Type B pancreatic cell (in vitro differentiated cells): ENCODE data around the gene C1orf50. TPM values are rescaled to one million over a fixed set of nuclear protein-coding genes. Genes with fewer than 3 reads are reported as not detected.
A peak's percentile ranks its signal among the peaks of the same experiment; 100 is the strongest.

Experiments
- DNase-seq: peaks from one replicate; pipeline ENCODE4 v3.0.0; 2021; ENCODE audit warnings: mixed read lengths; ENCODE audit not compliant: unreplicated experiment; ENCODE audit errors: extremely low spot score
- H3K27ac Mint-ChIP-seq: 2 replicates; pipeline ENCODE4 v1.8.0; 2021; ENCODE audit warnings: mild to moderate bottlenecking, mixed read lengths
- H3K27me3 Mint-ChIP-seq: 2 replicates; pipeline ENCODE4 v1.8.0; 2021; ENCODE audit warnings: mixed read lengths
- H3K36me3 Mint-ChIP-seq: 2 replicates; pipeline ENCODE4 v1.8.0; 2021; ENCODE audit warnings: mixed read lengths
- H3K4me1 Mint-ChIP-seq: one replicate; pipeline ENCODE4 v1.8.0; 2021; ENCODE audit warnings: mixed read lengths; ENCODE audit not compliant: unreplicated experiment
- H3K4me3 Mint-ChIP-seq: 2 replicates; pipeline ENCODE4 v1.8.0; 2021; ENCODE audit warnings: mild to moderate bottlenecking, mixed read lengths
- H3K9me3 Mint-ChIP-seq: 2 replicates; pipeline ENCODE4 v1.8.0; 2021; ENCODE audit warnings: mixed read lengths
- total RNA-seq: library from RNA; stranded (reverse); gene quantifications from 2 replicates; pipeline ENCODE4 v1.2.1, GENCODE V29; 2021; ENCODE audit warnings: low replicate concordance
- TF ChIP-seq, protein P1 (sequence below): fragments of 200-600 bp; sonication (generic); conservative IDR thresholded peaks from 2 replicates; pipeline ENCODE4 v1.5.0; 2021; ENCODE audit warnings: antibody characterized with exemption, mild to moderate bottlenecking

Gene C1orf50
- total RNA-seq, 1 donor from 2014 or later: 9.1 TPM

GRCh38 chr1:42737257-42737656 is 29.8 kb upstream of the C1orf50 start:
- TF ChIP-seq, protein P1, sequence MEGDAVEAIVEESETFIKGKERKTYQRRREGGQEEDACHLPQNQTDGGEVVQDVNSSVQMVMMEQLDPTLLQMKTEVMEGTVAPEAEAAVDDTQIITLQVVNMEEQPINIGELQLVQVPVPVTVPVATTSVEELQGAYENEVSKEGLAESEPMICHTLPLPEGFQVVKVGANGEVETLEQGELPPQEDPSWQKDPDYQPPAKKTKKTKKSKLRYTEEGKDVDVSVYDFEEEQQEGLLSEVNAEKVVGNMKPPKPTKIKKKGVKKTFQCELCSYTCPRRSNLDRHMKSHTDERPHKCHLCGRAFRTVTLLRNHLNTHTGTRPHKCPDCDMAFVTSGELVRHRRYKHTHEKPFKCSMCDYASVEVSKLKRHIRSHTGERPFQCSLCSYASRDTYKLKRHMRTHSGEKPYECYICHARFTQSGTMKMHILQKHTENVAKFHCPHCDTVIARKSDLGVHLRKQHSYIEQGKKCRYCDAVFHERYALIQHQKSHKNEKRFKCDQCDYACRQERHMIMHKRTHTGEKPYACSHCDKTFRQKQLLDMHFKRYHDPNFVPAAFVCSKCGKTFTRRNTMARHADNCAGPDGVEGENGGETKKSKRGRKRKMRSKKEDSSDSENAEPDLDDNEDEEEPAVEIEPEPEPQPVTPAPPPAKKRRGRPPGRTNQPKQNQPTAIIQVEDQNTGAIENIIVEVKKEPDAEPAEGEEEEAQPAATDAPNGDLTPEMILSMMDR: no peak
- no peaks in the 10 kb centered on the region for H3K27me3 Mint-ChIP-seq
- H3K9me3 Mint-ChIP-seq: no peaks in the 10 kb centered on the region
- no peak overlapping the region for H3K4me3 Mint-ChIP-seq
- H3K36me3 Mint-ChIP-seq: no peaks in the 10 kb centered on the region
- H3K27ac Mint-ChIP-seq: no peak overlapping the region
- peaks cover 3% of the 10 kb centered on the region for H3K4me1 Mint-ChIP-seq
- DNase-seq: no peak

DNA sequence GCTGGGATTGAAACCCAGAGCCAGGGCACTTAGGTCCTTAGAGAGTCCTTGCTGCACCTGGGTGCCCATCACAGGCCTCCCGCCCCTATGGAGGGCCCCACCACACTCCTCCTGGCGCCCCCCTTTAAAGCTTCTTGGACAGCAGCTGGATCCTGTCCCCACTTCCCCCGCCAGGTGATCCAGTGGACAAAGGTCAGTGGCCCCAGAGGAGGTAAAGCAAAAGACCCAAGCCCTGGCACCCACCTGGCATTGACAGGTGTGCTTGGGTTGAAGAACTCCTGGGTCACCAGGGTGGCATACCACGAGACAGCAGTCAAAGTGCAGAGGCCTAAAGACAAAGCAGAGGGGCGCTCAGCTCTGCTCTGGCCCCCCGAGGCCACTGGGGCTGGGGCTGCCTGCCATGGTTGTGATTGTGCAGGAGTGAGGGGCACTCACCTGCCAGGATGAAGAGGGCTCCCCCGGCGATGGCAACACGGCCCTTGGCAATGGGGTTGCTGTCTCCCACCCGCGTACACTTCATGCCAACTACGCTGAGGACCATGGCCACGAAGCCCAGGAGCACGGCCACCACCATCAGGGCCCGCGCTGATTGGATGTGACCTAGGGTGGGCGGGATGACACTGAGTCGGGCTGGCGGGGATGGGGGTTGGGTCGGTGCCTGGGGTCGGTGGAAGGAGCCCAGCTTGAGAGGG is 28.9 kb upstream of the C1orf50 start:
- H3K4me3 Mint-ChIP-seq: no peak overlapping the region
- no peaks in the 10 kb centered on the region for H3K36me3 Mint-ChIP-seq
- H3K27ac Mint-ChIP-seq: no peak overlapping the region
- TF ChIP-seq, protein P1: no peak
- no peaks in the 10 kb centered on the region for H3K27me3 Mint-ChIP-seq
- DNase-seq: no peak
- H3K4me1 Mint-ChIP-seq: peaks cover 7% of the 10 kb centered on the region
- H3K9me3 Mint-ChIP-seq: no peaks in the 10 kb centered on the region

GRCh38 chr1:42738678-42739226 is 28.3 kb upstream of the C1orf50 start:
- Mint-ChIP-seq H3K4me3 (no peak overlapping the region), H3K27ac (no peak overlapping the region), H3K36me3 (no peaks in the 10 kb centered on the region), H3K27me3 (no peaks in the 10 kb centered on the region), H3K9me3 (no peaks in the 10 kb centered on the region), H3K4me1 (peaks cover 13% of the 10 kb centered on the region)
- TF ChIP-seq, protein P1: no peak
- DNase-seq: no peak

GRCh38 chr1:42739753-42740700 is 27.0 kb upstream of the C1orf50 start, which contains the start of gene CLDN19:
Gene CLDN19 (minus strand): TSS chr1:42740236. CDS start chr1:42740063, 173 bp downstream.
- no peak for DNase-seq
- Mint-ChIP-seq H3K4me3 (peak within 1 kb of the TSS; percentile 34), H3K36me3 (no peaks in the 10 kb centered on the region), H3K27me3 (no peaks in the 10 kb centered on the region), H3K9me3 (no peaks in the 10 kb centered on the region), H3K4me1 (peaks cover 14% of the 10 kb centered on the region), H3K27ac (no peak within 1 kb of the TSS)
- TF ChIP-seq, protein P1: no peak

- no peaks in the 10 kb centered on the region for H3K9me3 Mint-ChIP-seq
- no peak for DNase-seq
- TF ChIP-seq, protein P1: no peak
These were observed 26.0 kb upstream of the C1orf50 start for GRCh38 chr1:42740851-42741580.

More at GRCh38 chr1:42740851-42741580, 26.0 kb upstream of the C1orf50 start:
- Mint-ChIP-seq H3K27me3 (no peaks in the 10 kb centered on the region), H3K27ac (no peak overlapping the region), H3K4me1 (peaks cover 14% of the 10 kb centered on the region), H3K36me3 (no peaks in the 10 kb centered on the region), H3K4me3 (no peak overlapping the region)
